ENCODE measurements around the gene PGAP3.
A peak's percentile ranks its signal among the peaks of the same experiment; 100 is the strongest.

PGAP3 gene

GRCh38 chr17:39666601-39667261, 21.1 kb downstream of the PGAP3 start:
- no peak for TF ChIP-seq TCF4 (CRISPR knock-in tag; IDR thresholded peaks at IDR 0.05; ENCODE audit: borderline replicate concordance)
- TF ChIP-seq SNAI2 (CRISPR knock-in tag; IDR thresholded peaks at IDR 0.05), result no peak
- TF ChIP-seq ZFP3 (CRISPR knock-in tag; IDR thresholded peaks at IDR 0.05), result no peak
- no peak for TF ChIP-seq ZNF70 (CRISPR knock-in tag; IDR thresholded peaks at IDR 0.05)
- TF ChIP-seq TOX (CRISPR knock-in tag; IDR thresholded peaks at IDR 0.05; ENCODE audit: borderline replicate concordance), result no peak
- no peak for TF ChIP-seq ZFP30 (CRISPR knock-in tag; IDR thresholded peaks at IDR 0.05)
- TF ChIP-seq BACH2 (CRISPR knock-in tag; IDR thresholded peaks at IDR 0.05; ENCODE audit: borderline replicate concordance), result no peak
- TF ChIP-seq RARB (CRISPR knock-in tag; IDR thresholded peaks at IDR 0.05), result no peak
- peak; percentile 3; the same call in 1 of the 3 replicates for ATAC-seq

GRCh38 chr17:39666231-39666600, 21.6 kb downstream of the PGAP3 start:
- no peak for ATAC-seq
- TF ChIP-seq ZFP3 (CRISPR knock-in tag; IDR thresholded peaks at IDR 0.05), result no peak
- TF ChIP-seq PPARA (CRISPR knock-in tag; IDR thresholded peaks at IDR 0.05; ENCODE audit: borderline replicate concordance), result no peak
- no peak for TF ChIP-seq SNAI2 (CRISPR knock-in tag; IDR thresholded peaks at IDR 0.05)
- TF ChIP-seq RARB (CRISPR knock-in tag; IDR thresholded peaks at IDR 0.05), result no peak
- TF ChIP-seq ESRRG (CRISPR knock-in tag; IDR thresholded peaks at IDR 0.05), result no peak
- TF ChIP-seq GLIS3 (CRISPR knock-in tag; IDR thresholded peaks at IDR 0.05), result no peak
- TF ChIP-seq CREB5 (CRISPR knock-in tag; IDR thresholded peaks at IDR 0.05; ENCODE audit: low read depth), result no peak
- no peak for TF ChIP-seq CSDC2 (CRISPR knock-in tag; IDR thresholded peaks at IDR 0.05)
- no peak for TF ChIP-seq ISL1 (CRISPR knock-in tag; IDR thresholded peaks at IDR 0.05)
- no peak for TF ChIP-seq ARNTL (CRISPR knock-in tag; IDR thresholded peaks at IDR 0.05; ENCODE audit: borderline replicate concordance, low read depth)
- TF ChIP-seq ZC3H10 (CRISPR knock-in tag; IDR thresholded peaks at IDR 0.05), result no peak
- TF ChIP-seq ZNF8 (CRISPR knock-in tag; IDR thresholded peaks at IDR 0.05), result no peak
- no peak for TF ChIP-seq TOX (CRISPR knock-in tag; IDR thresholded peaks at IDR 0.05; ENCODE audit: borderline replicate concordance)
- TF ChIP-seq PATZ1 (CRISPR knock-in tag; IDR thresholded peaks at IDR 0.05; ENCODE audit: borderline replicate concordance), result no peak
- TF ChIP-seq TSHZ2 (CRISPR knock-in tag; IDR thresholded peaks at IDR 0.05), result no peak
- no peak for TF ChIP-seq TCF4 (CRISPR knock-in tag; IDR thresholded peaks at IDR 0.05; ENCODE audit: borderline replicate concordance)
- TF ChIP-seq POU6F1 (CRISPR knock-in tag; IDR thresholded peaks at IDR 0.05; ENCODE audit: borderline replicate concordance, low read depth), result no peak
- TF ChIP-seq CSRNP3 (CRISPR knock-in tag; IDR thresholded peaks at IDR 0.05), result no peak
- no peak for TF ChIP-seq ZFP30 (CRISPR knock-in tag; IDR thresholded peaks at IDR 0.05)
- TF ChIP-seq OSR1 (CRISPR knock-in tag; IDR thresholded peaks at IDR 0.05), result no peak

Data from SK-N-SH treated with all-trans-retinoic acid at 6 μM for 48 hours (cell line).